Astrocyte (in vitro differentiated cells and primary cell): ENCODE measurements around the gene PSEN2. TPM values are rescaled to one million over a fixed set of nuclear protein-coding genes. Genes with fewer than 3 reads are reported as not detected.

ENCODE experiments used
- DNase-seq: peaks from one replicate; pipeline ENCODE4 v3.0.0-alpha.2; 2010; ENCODE audit warnings: low read depth
- FAIRE-seq: peaks from 2 replicates; lab custom pipeline; 2011; peaks lifted over from hg19 to GRCh38; lab: Jason Lieb, UNC
- H2AFZ ChIP-seq: 2 replicates; pipeline ENCODE4 v1.6.0; 2012; ENCODE audit warnings: low read depth, low read length, inconsistent platforms
- H3K27ac ChIP-seq: 2 replicates; pipeline ENCODE4 v1.5.1; 2011; ENCODE audit warnings: low read depth, low read length, inconsistent platforms
- H3K27me3 ChIP-seq: 2 replicates; pipeline ENCODE4 v1.6.0; 2011; ENCODE audit warnings: low read length, inconsistent platforms; ENCODE audit not compliant: insufficient read depth
- H3K36me3 ChIP-seq: 2 replicates; pipeline ENCODE4 v1.5.1; 2011; ENCODE audit warnings: low read length, inconsistent platforms; ENCODE audit not compliant: insufficient read depth
- H3K4me1 ChIP-seq: 2 replicates; pipeline ENCODE4 v1.5.1; 2011; ENCODE audit warnings: low read length, inconsistent platforms; ENCODE audit not compliant: insufficient read depth
- H3K4me2 ChIP-seq: 2 replicates; pipeline ENCODE4 v1.6.0; 2012; ENCODE audit warnings: low read length, inconsistent platforms
- H3K4me3 ChIP-seq: 2 replicates; pipeline ENCODE4 v1.5.1; 2011; ENCODE audit warnings: low read depth, mild to moderate bottlenecking, low read length, inconsistent platforms; ENCODE audit not compliant: insufficient read depth
- H3K79me2 ChIP-seq: 2 replicates; pipeline ENCODE4 v1.6.0; 2012; ENCODE audit warnings: mild to moderate bottlenecking, low read length, inconsistent platforms; ENCODE audit not compliant: insufficient read depth
- H3K9ac ChIP-seq: 2 replicates; pipeline ENCODE4 v1.6.0; 2012; ENCODE audit warnings: mild to moderate bottlenecking, low read length, inconsistent platforms
- H3K9me3 ChIP-seq: 2 replicates; pipeline ENCODE4 v1.5.1; 2012; ENCODE audit warnings: low read depth, mild to moderate bottlenecking, low read length, inconsistent platforms; ENCODE audit not compliant: insufficient read depth
- H4K20me1 ChIP-seq: 2 replicates; pipeline ENCODE4 v1.6.0; 2012; ENCODE audit warnings: low read length, inconsistent platforms; ENCODE audit not compliant: insufficient read depth
- H3K27ac Mint-ChIP-seq: one replicate; pipeline ENCODE4 v1.8.0; 2021; ENCODE audit warnings: mild to moderate bottlenecking, mixed read lengths; ENCODE audit not compliant: unreplicated experiment
- H3K27me3 Mint-ChIP-seq: one replicate; pipeline ENCODE4 v1.8.0; 2021; ENCODE audit warnings: low read depth, mixed read lengths; ENCODE audit not compliant: unreplicated experiment
- H3K36me3 Mint-ChIP-seq: one replicate; pipeline ENCODE4 v1.8.0; 2021; ENCODE audit warnings: low read depth, mixed read lengths; ENCODE audit not compliant: unreplicated experiment
- H3K4me1 Mint-ChIP-seq: one replicate; pipeline ENCODE4 v1.8.0; 2021; ENCODE audit warnings: low read depth, mixed read lengths; ENCODE audit not compliant: unreplicated experiment
- H3K4me3 Mint-ChIP-seq: one replicate; pipeline ENCODE4 v1.8.0; 2021; ENCODE audit warnings: mild to moderate bottlenecking, moderate library complexity, mixed read lengths; ENCODE audit not compliant: unreplicated experiment
- H3K9me3 Mint-ChIP-seq: one replicate; pipeline ENCODE4 v1.8.0; 2021; ENCODE audit warnings: mild to moderate bottlenecking, mixed read lengths; ENCODE audit not compliant: unreplicated experiment
- CTCF ChIP-seq: IDR thresholded peaks from 2 replicates; pipeline ENCODE4 v1.5.1; 2011; ENCODE audit warnings: low read depth, mild to moderate bottlenecking, inconsistent platforms, low read length, moderate library complexity; ENCODE audit not compliant: insufficient read depth
- EZH2 ChIP-seq: IDR thresholded peaks from 2 replicates; pipeline ENCODE4 v1.6.1; 2012; ENCODE audit warnings: mild to moderate bottlenecking, low read length, inconsistent platforms; ENCODE audit not compliant: insufficient read depth
- total RNA-seq: library from RNA; stranded (reverse); gene quantifications from 2 replicates; pipeline ENCODE4 v1.2.1, GENCODE V29; 2021

Gene PSEN2
- total RNA-seq, 1 donor from 2014 or later: 12.4 TPM

GRCh38 chr1:226880372-226881287, 10.2 kb downstream of the PSEN2 start:
- FAIRE-seq (no peak), DNase-seq (no peak)
- H3K4me1 Mint-ChIP-seq: peaks cover 11% of the 10 kb centered on the region
- H3K27me3 Mint-ChIP-seq: no peaks in the 10 kb centered on the region
- no peak overlapping the region for H3K4me3 Mint-ChIP-seq
- Histone ChIP-seq H2AFZ (no peak overlapping the region), H3K36me3 (no peaks in the 10 kb centered on the region), H3K27me3 (no peaks in the 10 kb centered on the region), H3K4me3 (no peak overlapping the region), H3K4me1 (peaks cover 20% of the 10 kb centered on the region), H3K9ac (no peak overlapping the region), H3K9me3 (no peaks in the 10 kb centered on the region), H3K79me2 (no peaks in the 10 kb centered on the region), H4K20me1 (no peaks in the 10 kb centered on the region), H3K27ac (no peak overlapping the region), H3K4me2 (no peak overlapping the region)
- TF ChIP-seq EZH2 (no peak), CTCF (no peak)
- H3K9me3 Mint-ChIP-seq: no peaks in the 10 kb centered on the region
- no peak overlapping the region for H3K27ac Mint-ChIP-seq
- peaks cover 11% of the 10 kb centered on the region for H3K36me3 Mint-ChIP-seq

GRCh38 chr1:226881515-226882185, 11.2 kb downstream of the PSEN2 start:
- Mint-ChIP-seq H3K27me3 (no peaks in the 10 kb centered on the region), H3K4me1 (peaks cover 8% of the 10 kb centered on the region), H3K9me3 (no peaks in the 10 kb centered on the region), H3K4me3 (no peak overlapping the region), H3K27ac (no peak overlapping the region), H3K36me3 (peaks cover 11% of the 10 kb centered on the region)
- H3K36me3 ChIP-seq: no peaks in the 10 kb centered on the region
- H3K9ac ChIP-seq: no peak overlapping the region
- H3K4me3 ChIP-seq: no peak overlapping the region
- H3K79me2 ChIP-seq: no peaks in the 10 kb centered on the region
- TF ChIP-seq CTCF (no peak), EZH2 (no peak)
- FAIRE-seq (no peak), DNase-seq (no peak)
- no peak overlapping the region for H2AFZ ChIP-seq
- no peaks in the 10 kb centered on the region for H3K9me3 ChIP-seq
- no peak overlapping the region for H3K27ac ChIP-seq
- no peak overlapping the region for H3K4me2 ChIP-seq
- H3K4me1 ChIP-seq: peaks cover 14% of the 10 kb centered on the region
- no peaks in the 10 kb centered on the region for H4K20me1 ChIP-seq
- H3K27me3 ChIP-seq: no peaks in the 10 kb centered on the region
